Panc1 (cell line): ENCODE results near the gene RRP9.

Experiments
- POLR2AphosphoS5 ChIP-seq: IDR thresholded peaks from 2 replicates; pipeline ENCODE4 v1.6.1; 2012; ENCODE audit warnings: mild to moderate bottlenecking, low read depth, low read length, moderate library complexity
- SIN3A ChIP-seq: IDR thresholded peaks from 2 replicates; pipeline ENCODE4 v1.6.1; 2012; ENCODE audit warnings: low read depth, mild to moderate bottlenecking, low read length, moderate library complexity, borderline replicate concordance; ENCODE audit not compliant: insufficient read depth
- TCF7L2 ChIP-seq: IDR thresholded peaks from 2 replicates; pipeline ENCODE4 v1.6.1; 2011; ENCODE audit warnings: mild to moderate bottlenecking, low read depth, low read length, inconsistent platforms
- TF ChIP-seq, protein P1 (sequence below): fragments of 450-650 bp; IDR thresholded peaks from 2 replicates; pipeline ENCODE4 v1.5.1; 2017; ENCODE audit warnings: mild to moderate bottlenecking
- TF ChIP-seq, protein P2 (sequence below), 2 experiments: IDR thresholded peaks; 2 replicates each; pipeline ENCODE4 v1.6.1; 2011 to 2012; ENCODE audit warnings: low read depth in 2 of 2, control low read depth in 1 of 2, low read length in 1 of 2, mild to moderate bottlenecking in 1 of 2, moderate library complexity in 1 of 2; ENCODE audit not compliant: insufficient read depth in 1 of 2

- TF ChIP-seq, protein P1, sequence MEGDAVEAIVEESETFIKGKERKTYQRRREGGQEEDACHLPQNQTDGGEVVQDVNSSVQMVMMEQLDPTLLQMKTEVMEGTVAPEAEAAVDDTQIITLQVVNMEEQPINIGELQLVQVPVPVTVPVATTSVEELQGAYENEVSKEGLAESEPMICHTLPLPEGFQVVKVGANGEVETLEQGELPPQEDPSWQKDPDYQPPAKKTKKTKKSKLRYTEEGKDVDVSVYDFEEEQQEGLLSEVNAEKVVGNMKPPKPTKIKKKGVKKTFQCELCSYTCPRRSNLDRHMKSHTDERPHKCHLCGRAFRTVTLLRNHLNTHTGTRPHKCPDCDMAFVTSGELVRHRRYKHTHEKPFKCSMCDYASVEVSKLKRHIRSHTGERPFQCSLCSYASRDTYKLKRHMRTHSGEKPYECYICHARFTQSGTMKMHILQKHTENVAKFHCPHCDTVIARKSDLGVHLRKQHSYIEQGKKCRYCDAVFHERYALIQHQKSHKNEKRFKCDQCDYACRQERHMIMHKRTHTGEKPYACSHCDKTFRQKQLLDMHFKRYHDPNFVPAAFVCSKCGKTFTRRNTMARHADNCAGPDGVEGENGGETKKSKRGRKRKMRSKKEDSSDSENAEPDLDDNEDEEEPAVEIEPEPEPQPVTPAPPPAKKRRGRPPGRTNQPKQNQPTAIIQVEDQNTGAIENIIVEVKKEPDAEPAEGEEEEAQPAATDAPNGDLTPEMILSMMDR, result no peak
- TF ChIP-seq POLR2AphosphoS5 (no peak), SIN3A (no peak), TCF7L2 (no peak)
- TF ChIP-seq, protein P2, sequence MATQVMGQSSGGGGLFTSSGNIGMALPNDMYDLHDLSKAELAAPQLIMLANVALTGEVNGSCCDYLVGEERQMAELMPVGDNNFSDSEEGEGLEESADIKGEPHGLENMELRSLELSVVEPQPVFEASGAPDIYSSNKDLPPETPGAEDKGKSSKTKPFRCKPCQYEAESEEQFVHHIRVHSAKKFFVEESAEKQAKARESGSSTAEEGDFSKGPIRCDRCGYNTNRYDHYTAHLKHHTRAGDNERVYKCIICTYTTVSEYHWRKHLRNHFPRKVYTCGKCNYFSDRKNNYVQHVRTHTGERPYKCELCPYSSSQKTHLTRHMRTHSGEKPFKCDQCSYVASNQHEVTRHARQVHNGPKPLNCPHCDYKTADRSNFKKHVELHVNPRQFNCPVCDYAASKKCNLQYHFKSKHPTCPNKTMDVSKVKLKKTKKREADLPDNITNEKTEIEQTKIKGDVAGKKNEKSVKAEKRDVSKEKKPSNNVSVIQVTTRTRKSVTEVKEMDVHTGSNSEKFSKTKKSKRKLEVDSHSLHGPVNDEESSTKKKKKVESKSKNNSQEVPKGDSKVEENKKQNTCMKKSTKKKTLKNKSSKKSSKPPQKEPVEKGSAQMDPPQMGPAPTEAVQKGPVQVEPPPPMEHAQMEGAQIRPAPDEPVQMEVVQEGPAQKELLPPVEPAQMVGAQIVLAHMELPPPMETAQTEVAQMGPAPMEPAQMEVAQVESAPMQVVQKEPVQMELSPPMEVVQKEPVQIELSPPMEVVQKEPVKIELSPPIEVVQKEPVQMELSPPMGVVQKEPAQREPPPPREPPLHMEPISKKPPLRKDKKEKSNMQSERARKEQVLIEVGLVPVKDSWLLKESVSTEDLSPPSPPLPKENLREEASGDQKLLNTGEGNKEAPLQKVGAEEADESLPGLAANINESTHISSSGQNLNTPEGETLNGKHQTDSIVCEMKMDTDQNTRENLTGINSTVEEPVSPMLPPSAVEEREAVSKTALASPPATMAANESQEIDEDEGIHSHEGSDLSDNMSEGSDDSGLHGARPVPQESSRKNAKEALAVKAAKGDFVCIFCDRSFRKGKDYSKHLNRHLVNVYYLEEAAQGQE (IDR thresholded peaks at IDR 0.05; ENCODE audit: insufficient read depth in 1 of 2, low read depth in 2 of 2, low read length in 1 of 2), result no peak
Measured at GRCh38 chr3:51888463-51889105, 53.1 kb downstream of the RRP9 start.
